Neuronal stem cell (in vitro differentiated cells): ENCODE measurements around the gene FYN.

Experiments used
- DNase-seq: peaks from one replicate; pipeline ENCODE4 v3.0.0-alpha.2; 2013; ENCODE audit warnings: low spot score
- H2AFZ ChIP-seq: one replicate; pipeline ENCODE4 v1.6.1; 2013; ENCODE audit warnings: mild to moderate bottlenecking, low read length, inconsistent platforms
- H2AK5ac ChIP-seq: 2 replicates; pipeline ENCODE4 v1.6.1; 2013; ENCODE audit warnings: low read depth, mild to moderate bottlenecking, inconsistent platforms, low read length, moderate library complexity, mixed read lengths
- H2BK120ac ChIP-seq: 2 replicates; pipeline ENCODE4 v1.6.1; 2013; ENCODE audit warnings: low read depth, mild to moderate bottlenecking, inconsistent platforms, low read length, moderate library complexity, mixed read lengths
- H2BK12ac ChIP-seq: one replicate; pipeline ENCODE4 v1.6.1; 2013; ENCODE audit warnings: low read length, inconsistent platforms
- H2BK15ac ChIP-seq: 2 replicates; pipeline ENCODE4 v1.6.1; 2013; ENCODE audit warnings: mild to moderate bottlenecking, low read length, inconsistent platforms, mixed read lengths
- H2BK5ac ChIP-seq: one replicate; pipeline ENCODE4 v1.6.1; 2013; ENCODE audit warnings: inconsistent platforms, mild to moderate bottlenecking, low read length, moderate library complexity
- H3K14ac ChIP-seq: one replicate; pipeline ENCODE4 v1.6.1; 2013; ENCODE audit warnings: low read length, inconsistent platforms
- H3K18ac ChIP-seq: 2 replicates; pipeline ENCODE4 v1.6.1; 2013; ENCODE audit warnings: low read length, inconsistent platforms
- H3K23ac ChIP-seq: 2 replicates; pipeline ENCODE4 v1.6.1; 2013; ENCODE audit warnings: low read depth, mild to moderate bottlenecking, mixed read lengths, low read length, inconsistent platforms; ENCODE audit not compliant: poor library complexity
- H3K27ac ChIP-seq: replicated peaks from 3 replicates; pipeline ENCODE4 v1.5.1; 2013; ENCODE audit warnings: low read length, inconsistent platforms
- H3K27me3 ChIP-seq, 3 experiments: 2 replicates each; pipeline ENCODE4 v1.6.1; 2013; ENCODE audit warnings: low read length in 3 of 3, mild to moderate bottlenecking in 2 of 3, inconsistent platforms in 1 of 3, low read depth in 1 of 3, mixed read lengths in 1 of 3, moderate library complexity in 1 of 3; ENCODE audit not compliant: control insufficient read depth in 3 of 3, insufficient read depth in 3 of 3
- H3K36me3 ChIP-seq, 2 donors: replicated peaks in 1 of 2; 2 replicates each; pipeline ENCODE4 v1.6.1; 2013; ENCODE audit warnings: low read length in 2 of 2; ENCODE audit not compliant: control insufficient read depth in 2 of 2, insufficient read depth in 2 of 2
- H3K4ac ChIP-seq: 2 replicates; pipeline ENCODE4 v1.6.1; 2013; ENCODE audit warnings: inconsistent platforms, mild to moderate bottlenecking, low read length, moderate library complexity
- H3K4me1 ChIP-seq, 2 donors: 1 replicate in 1 of 2; 2 replicates in 1 of 2; pipeline ENCODE4 v1.6.1; 2013; ENCODE audit warnings: low read length in 2 of 2, low read depth in 1 of 2; ENCODE audit not compliant: control insufficient read depth in 2 of 2, insufficient read depth in 1 of 2
- H3K4me2 ChIP-seq: one replicate; pipeline ENCODE4 v1.6.1; 2013; ENCODE audit warnings: mild to moderate bottlenecking, low read length, inconsistent platforms; ENCODE audit not compliant: insufficient read depth, poor library complexity, severe bottlenecking
- H3K4me3 ChIP-seq, 2 donors: 2 replicates each; pipeline ENCODE4 v1.5.1; 2013; ENCODE audit warnings: low read length in 2 of 2, mild to moderate bottlenecking in 2 of 2, inconsistent platforms in 1 of 2, moderate library complexity in 1 of 2
- H3K79me1 ChIP-seq: one replicate; pipeline ENCODE4 v1.6.1; 2013; ENCODE audit warnings: low read depth, mild to moderate bottlenecking, inconsistent platforms, low read length, moderate library complexity
- H3K9ac ChIP-seq: one replicate; pipeline ENCODE4 v1.6.1; 2013; ENCODE audit warnings: mild to moderate bottlenecking, low read depth, low read length, inconsistent platforms; ENCODE audit not compliant: poor library complexity
- H3K9me3 ChIP-seq, 2 donors: replicated peaks in 1 of 2; 2 replicates each; pipeline versions ENCODE3 to v1.6.1; 2013; ENCODE audit warnings: low read length in 2 of 2, mild to moderate bottlenecking in 2 of 2, inconsistent platforms in 1 of 2, low read depth in 1 of 2, mixed read lengths in 1 of 2, moderate library complexity in 1 of 2; ENCODE audit not compliant: control insufficient read depth in 2 of 2, insufficient read depth in 1 of 2
- H4K8ac ChIP-seq: one replicate; pipeline ENCODE4 v1.6.1; 2013; ENCODE audit warnings: low read depth, mild to moderate bottlenecking, inconsistent platforms, low read length, moderate library complexity
- H4K91ac ChIP-seq: one replicate; pipeline ENCODE4 v1.6.1; 2013; ENCODE audit warnings: low read length, low read depth, mild to moderate bottlenecking, inconsistent platforms; ENCODE audit not compliant: poor library complexity
- WGBS, 2 donors: extraction: QIAGEN DNeasy Blood & Tissue Kit; methylation state at CpG; one replicate each; pipeline ENCODE4 v1.1.7; 2013; ENCODE audit warnings: missing lambda C conversion rate in 2 of 2, mixed read lengths in 1 of 2; ENCODE audit not compliant: insufficient read length in 2 of 2, insufficient replicate concordance in 1 of 2; ENCODE audit errors: extremely low coverage in 2 of 2; 5-methylcytosine and 5-hydroxymethylcytosine counted together

The FYN gene

GRCh38 chr6:111628142-111628850 is 245.0 kb downstream of the FYN start:
- H3K4me2 ChIP-seq = no peak overlapping the region
- no peak overlapping the region for H2BK5ac ChIP-seq
- H2BK12ac ChIP-seq = no peak overlapping the region
- no peak overlapping the region for H2BK120ac ChIP-seq
- WGBS, 2 donors = no CpG with 5 or more reads among the region's 6 CpGs
- no peak overlapping the region for H3K18ac ChIP-seq
- H3K14ac ChIP-seq = no peak overlapping the region
- no peak for DNase-seq
- no peak overlapping the region for H2AK5ac ChIP-seq
- no peak overlapping the region for H3K9ac ChIP-seq
- no peaks in the 10 kb centered on the region for H3K27me3 ChIP-seq
- no peaks in the 10 kb centered on the region for H3K36me3 ChIP-seq
- H2BK15ac ChIP-seq = no peak overlapping the region
- H4K91ac ChIP-seq = no peak overlapping the region
- no peak overlapping the region for H3K27ac ChIP-seq
- no peak overlapping the region for H3K23ac ChIP-seq
- peaks cover 0 to 5% of the 10 kb centered on the region in 2 donors for H3K9me3 ChIP-seq
- no peaks in the 10 kb centered on the region for H3K79me1 ChIP-seq
- peaks cover 12 to 19% of the 10 kb centered on the region in 2 donors for H3K4me1 ChIP-seq
- H2AFZ ChIP-seq = no peak overlapping the region
- H4K8ac ChIP-seq = no peak overlapping the region
- H3K4ac ChIP-seq = no peak overlapping the region
- no peak overlapping the region for H3K4me3 ChIP-seq

- no peaks in the 10 kb centered on the region for H3K36me3 ChIP-seq
- no peaks in the 10 kb centered on the region for H3K79me1 ChIP-seq
- peak overlapping the region; percentile 73 for H2AFZ ChIP-seq
- H2BK120ac ChIP-seq = no peak overlapping the region
- no peak overlapping the region for H3K27ac ChIP-seq
- no peaks in the 10 kb centered on the region for H3K27me3 ChIP-seq
- H3K4me1 ChIP-seq = peaks cover 3 to 8% of the 10 kb centered on the region in 2 donors
- no peak overlapping the region for H3K18ac ChIP-seq
- H3K9me3 ChIP-seq = peaks cover 0 to 5% of the 10 kb centered on the region in 2 donors
- H3K4ac ChIP-seq = no peak overlapping the region
- no peak overlapping the region for H4K8ac ChIP-seq
- no peak for DNase-seq
- H3K4me3 ChIP-seq = no peak overlapping the region
- no peak overlapping the region for H3K9ac ChIP-seq
- no peak overlapping the region for H2AK5ac ChIP-seq
- no peak overlapping the region for H3K4me2 ChIP-seq
- no peak overlapping the region for H2BK12ac ChIP-seq
- H4K91ac ChIP-seq = no peak overlapping the region
- no peak overlapping the region for H3K23ac ChIP-seq
- H2BK5ac ChIP-seq = no peak overlapping the region
- no peak overlapping the region for H3K14ac ChIP-seq
- H2BK15ac ChIP-seq = no peak overlapping the region
- WGBS, 2 donors = no CpG with 5 or more reads among the region's 8 CpGs
Observed at GRCh38 chr6:111626441-111626840, 246.8 kb downstream of the FYN start.

GRCh38 chr6:111625461-111626391 is 247.5 kb downstream of the FYN start:
- H3K4me3 ChIP-seq = no peak overlapping the region
- no peaks in the 10 kb centered on the region for H3K36me3 ChIP-seq
- no peak overlapping the region for H3K23ac ChIP-seq
- H2BK12ac ChIP-seq = no peak overlapping the region
- H2BK15ac ChIP-seq = no peak overlapping the region
- no peak overlapping the region for H3K18ac ChIP-seq
- no peak overlapping the region for H4K91ac ChIP-seq
- peak overlapping the region; percentile 73 for H2AFZ ChIP-seq
- no peaks in the 10 kb centered on the region for H3K27me3 ChIP-seq
- no peak overlapping the region for H2BK5ac ChIP-seq
- no CpG with 5 or more reads among the region's 17 CpGs for WGBS, 2 donors
- no peak overlapping the region for H2AK5ac ChIP-seq
- no peak for DNase-seq
- no peak overlapping the region for H3K27ac ChIP-seq
- peaks cover 3 to 8% of the 10 kb centered on the region in 2 donors for H3K4me1 ChIP-seq
- peaks cover 0 to 5% of the 10 kb centered on the region in 2 donors for H3K9me3 ChIP-seq
- H3K79me1 ChIP-seq = no peaks in the 10 kb centered on the region
- H2BK120ac ChIP-seq = no peak overlapping the region
- H4K8ac ChIP-seq = no peak overlapping the region
- H3K14ac ChIP-seq = no peak overlapping the region
- H3K9ac ChIP-seq = no peak overlapping the region
- no peak overlapping the region for H3K4ac ChIP-seq
- H3K4me2 ChIP-seq = no peak overlapping the region

GRCh38 chr6:111625099-111625416 is 248.2 kb downstream of the FYN start:
- Histone ChIP-seq H3K4me1 (peaks cover 3 to 8% of the 10 kb centered on the region in 2 donors), H4K8ac (no peak overlapping the region), H3K9me3 (peaks cover 0 to 5% of the 10 kb centered on the region in 2 donors), H3K79me1 (no peaks in the 10 kb centered on the region), H3K27ac (no peak overlapping the region), H3K36me3 (no peaks in the 10 kb centered on the region), H3K4me2 (no peak overlapping the region), H2BK5ac (no peak overlapping the region), H2BK12ac (no peak overlapping the region), H2BK15ac (no peak overlapping the region), H4K91ac (no peak overlapping the region), H3K9ac (no peak overlapping the region), H2AFZ (no peak overlapping the region), H3K14ac (no peak overlapping the region), H2BK120ac (no peak overlapping the region), H2AK5ac (no peak overlapping the region), H3K18ac (no peak overlapping the region), H3K27me3 (no peaks in the 10 kb centered on the region), H3K4me3 (no peak overlapping the region), H3K4ac (no peak overlapping the region), H3K23ac (no peak overlapping the region)
- no CpG with 5 or more reads among the region's 3 CpGs for WGBS, 2 donors
- DNase-seq = no peak
